AG09309 (cell line): ENCODE results near the gene PSMA5.

Source experiments
- DNase-seq: peaks from one replicate; pipeline ENCODE4 v3.0.0-alpha.2; 2010; ENCODE audit warnings: low read depth
- H3K4me3 ChIP-seq: 2 replicates; pipeline ENCODE4 v1.5.1; 2011; ENCODE audit warnings: mild to moderate bottlenecking, low read depth, low read length, moderate library complexity; ENCODE audit not compliant: control insufficient read depth
- CTCF ChIP-seq: IDR thresholded peaks from 2 replicates; pipeline ENCODE4 v1.5.1; 2011; ENCODE audit warnings: mild to moderate bottlenecking, low read depth, low read length, inconsistent platforms; ENCODE audit not compliant: insufficient read depth, control insufficient read depth; ENCODE audit errors: missing control alignments

PSMA5 gene

GRCh38 chr1:109404838-109405237 is 21.4 kb downstream of the PSMA5 start:
- TF ChIP-seq CTCF = no peak
- DNase-seq = no peak
- no peak overlapping the region for H3K4me3 ChIP-seq

- DNase-seq = no peak
- H3K4me3 ChIP-seq = no peak overlapping the region
- TF ChIP-seq CTCF = no peak
These were observed 24.2 kb downstream of the PSMA5 start for GRCh38 chr1:109402025-109402424.

GRCh38 chr1:109400035-109400655 is 26.1 kb downstream of the PSMA5 start:
- H3K4me3 ChIP-seq = no peak overlapping the region
- no peak for DNase-seq
- no peak for TF ChIP-seq CTCF

DNA sequence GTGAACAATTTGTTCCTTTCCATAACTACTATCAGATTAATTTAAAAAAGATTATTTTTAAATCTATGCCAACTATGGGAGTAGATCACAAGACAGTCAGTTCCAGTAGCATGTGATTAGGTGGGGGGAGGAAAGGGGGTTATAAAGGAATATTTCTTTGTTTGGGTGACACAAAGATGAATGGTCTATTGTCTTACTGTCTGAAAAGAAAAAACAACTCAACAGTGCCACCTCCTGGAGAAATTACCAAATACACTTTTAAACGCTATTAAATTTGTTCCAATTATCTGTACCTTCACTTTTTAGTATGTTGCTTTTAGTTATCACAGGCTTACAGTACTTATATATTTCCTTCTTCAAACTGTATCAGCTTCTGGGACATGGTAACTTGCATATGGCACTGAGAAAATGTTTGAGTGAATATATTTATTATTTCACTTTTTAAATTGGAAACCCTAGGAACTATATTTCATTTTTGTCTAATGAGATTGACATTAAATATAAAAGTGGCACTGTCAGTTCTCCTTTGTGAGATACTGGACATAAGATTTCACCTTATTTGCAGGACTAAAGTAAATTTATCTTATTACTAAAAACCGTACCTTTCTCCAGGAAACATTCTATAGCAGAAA is 26.8 kb downstream of the PSMA5 start:
- peak; percentile 24 for TF ChIP-seq CTCF
- no peak for DNase-seq
- H3K4me3 ChIP-seq = no peak overlapping the region

- no peak for DNase-seq
- no peak for TF ChIP-seq CTCF
- H3K4me3 ChIP-seq = peak overlapping the region; percentile 65
These were observed 27.7 kb downstream of the PSMA5 start for GRCh38 chr1:109398343-109399225.

DNA sequence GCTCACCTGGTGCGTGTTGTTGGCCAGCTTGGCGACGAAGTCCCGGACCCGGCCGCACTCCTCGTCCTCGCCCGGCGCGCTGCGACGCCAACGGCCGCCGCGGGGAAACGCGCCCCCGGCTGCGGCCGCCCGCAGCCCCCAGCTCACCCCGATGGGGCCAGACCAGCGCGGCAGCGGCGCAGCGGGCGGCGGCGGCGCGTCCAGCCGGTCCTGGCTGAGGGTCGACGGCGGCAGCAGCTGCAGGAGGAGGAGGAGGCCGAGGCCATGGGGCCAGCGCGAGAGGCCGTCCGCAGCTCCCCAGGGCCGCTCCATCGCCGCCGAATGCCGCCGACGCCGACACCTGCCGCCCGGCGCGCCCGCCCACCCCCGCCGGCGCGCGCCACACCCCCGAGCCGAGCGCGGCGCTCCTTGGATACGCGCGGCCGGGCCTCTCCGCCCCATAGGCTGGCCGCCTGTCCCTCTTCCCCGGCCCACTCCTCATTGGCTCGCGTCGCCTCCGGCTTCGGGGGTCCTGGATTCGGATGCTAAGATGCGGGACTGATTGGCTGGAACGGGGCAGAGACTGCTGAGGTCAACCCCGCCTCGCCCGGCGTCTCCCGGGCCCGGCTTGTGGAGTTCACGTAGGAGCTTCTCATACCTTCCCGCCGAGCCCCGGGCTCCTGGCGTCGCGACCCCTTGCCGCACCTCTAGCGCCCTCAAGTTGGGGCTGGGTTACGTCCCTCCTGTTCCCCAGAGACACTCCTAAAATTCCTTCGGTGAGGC is 28.5 kb downstream of the PSMA5 start, which contains the start of gene SORT1:
Gene SORT1 (minus strand): TSS at position 338 of the 762 bp plus-strand sequence. CDS start 26 bp downstream, at position 312.
- DNase-seq = no peak
- no peak for TF ChIP-seq CTCF
- peak within 1 kb of the TSS; percentile 65 for H3K4me3 ChIP-seq
